Vagina (tissue), 2 donors: Measurements from ENCODE around the gene MTF1. TPM values are rescaled to one million over a fixed set of nuclear protein-coding genes. Genes with fewer than 3 reads are reported as not detected.

ENCODE experiments used
- DNase-seq, 2 donors: peaks; one replicate each; pipeline ENCODE4 v3.0.0-alpha.2; 2017; ENCODE audit errors: extremely low spot score in 2 of 2
- H3K27ac ChIP-seq: fragments of 200-600 bp; sonication (generic); one replicate; pipeline ENCODE4 v1.5.1; 2019
- H3K27me3 ChIP-seq: fragments of 200-600 bp; sonication (generic); one replicate; pipeline ENCODE4 v1.5.1; 2019
- H3K36me3 ChIP-seq, 2 donors: fragments of 200-600 bp; sonication (generic); one replicate each; pipeline ENCODE4 v1.5.1; 2017 to 2019
- H3K4me1 ChIP-seq: fragments of 200-600 bp; sonication (generic); one replicate; pipeline ENCODE4 v1.5.1; 2019
- H3K4me3 ChIP-seq, 2 donors: fragments of 200-600 bp; sonication (generic); 1 replicate in 1 of 2; 2 replicates in 1 of 2; pipeline ENCODE4 v1.5.1; 2016 to 2019
- H3K9me3 ChIP-seq: fragments of 200-600 bp; sonication (generic); one replicate; pipeline ENCODE4 v1.5.1; 2019
- CTCF ChIP-seq, 3 experiments: fragments of 450-650 bp in 2 of 3; fragments of 200-600 bp in 1 of 3; sonication (generic) in 1 of 3; IDR thresholded peaks; one replicate each; pipeline ENCODE4 v1.5.1; 2017 to 2019; ENCODE audit warnings: antibody characterized with exemption in 3 of 3, mild to moderate bottlenecking in 2 of 3, moderate library complexity in 2 of 3
- POLR2A ChIP-seq, 2 donors: fragments of 450-650 bp; IDR thresholded peaks; one replicate each; pipeline ENCODE4 v1.6.1; 2017; ENCODE audit warnings: antibody characterized with exemption in 2 of 2, mild to moderate bottlenecking in 2 of 2, moderate library complexity in 2 of 2
- POLR2AphosphoS5 ChIP-seq, 2 donors: sonication (generic); formaldehyde crosslinking; IDR thresholded peaks; one replicate each; pipeline ENCODE4 v1.9.0; 2017; ENCODE audit warnings: antibody characterized with exemption in 2 of 2, mild to moderate bottlenecking in 2 of 2, low read depth in 1 of 2; ENCODE audit not compliant: insufficient read depth in 1 of 2
- intact Hi-C: fragments of 100-400 bp; cut with DNase I; formaldehyde crosslinking; loops from one replicate; pipeline ENCODE4 v1.15.1; 2023
- total RNA-seq: library from RNA; depleted of rRNA; stranded (reverse); fragments of >200 nt; gene quantifications from one replicate; pipeline ENCODE4 v1.2.3, GENCODE V29; 2016

The MTF1 gene
- total RNA-seq, 1 donor from 2014 or later: 9.3 TPM

GRCh38 chr1:37851262-37851661, 8.1 kb downstream of the MTF1 start:
- Histone ChIP-seq H3K27ac (no peak overlapping the region), H3K4me3 (no peak overlapping the region), H3K36me3 (peaks cover 0 to 5% of the 10 kb centered on the region in 2 donors), H3K27me3 (no peaks in the 10 kb centered on the region), H3K9me3 (no peaks in the 10 kb centered on the region), H3K4me1 (peaks cover 71% of the 10 kb centered on the region)
- TF ChIP-seq POLR2A (IDR thresholded peaks at IDR 0.05) (no peak), POLR2AphosphoS5 (IDR thresholded peaks at IDR 0.05; ENCODE audit: insufficient read depth in 1 of 2, low read depth in 1 of 2) (no peak), CTCF (IDR thresholded peaks at IDR 0.05) (no peak)
- DNase-seq: no peak
- intact Hi-C loops: loop anchor here (10.0 kb wide), 1 partner anchor 46 kb away; the partner anchor contains the start of genes C1orf122 and YRDC

- TF ChIP-seq POLR2AphosphoS5 (IDR thresholded peaks at IDR 0.05; ENCODE audit: insufficient read depth in 1 of 2, low read depth in 1 of 2) (peak in 1 of 2 donors; percentile 26), CTCF (IDR thresholded peaks at IDR 0.05) (no peak)
- DNase-seq: no peak
- Histone ChIP-seq H3K27ac (no peak overlapping the region), H3K4me1 (peaks cover 71% of the 10 kb centered on the region), H3K36me3 (peaks cover 0 to 5% of the 10 kb centered on the region in 2 donors), H3K27me3 (no peaks in the 10 kb centered on the region), H3K9me3 (no peaks in the 10 kb centered on the region), H3K4me3 (no peak overlapping the region)
- intact Hi-C loops: loop anchor here (10.0 kb wide), 1 partner anchor 46 kb away; the partner anchor contains the start of genes C1orf122 and YRDC
Observed at GRCh38 chr1:37850352-37850955, 8.9 kb downstream of the MTF1 start.

DNA sequence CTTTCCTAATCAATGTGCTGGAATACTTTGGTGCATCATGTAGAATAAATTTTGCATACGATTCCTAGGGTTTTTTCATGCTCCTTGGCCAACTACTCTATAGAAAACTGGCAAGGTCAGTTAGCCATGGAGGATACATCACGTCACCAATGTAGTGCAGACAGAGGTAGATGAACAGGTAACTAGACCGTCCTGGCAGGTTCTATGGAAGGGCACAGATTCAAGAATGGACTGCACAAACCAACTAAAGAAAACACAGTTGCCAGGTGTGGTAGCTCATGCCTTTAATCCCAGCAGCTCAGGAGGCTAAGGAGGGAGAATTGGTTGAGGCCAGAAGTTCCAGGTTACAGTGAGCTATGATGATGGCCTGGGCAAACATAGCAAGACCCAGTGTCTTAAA, 9.9 kb downstream of the MTF1 start:
- Histone ChIP-seq H3K36me3 (peaks cover 0 to 2% of the 10 kb centered on the region in 2 donors), H3K9me3 (no peaks in the 10 kb centered on the region), H3K4me3 (no peak overlapping the region), H3K27me3 (no peaks in the 10 kb centered on the region), H3K4me1 (peaks cover 67% of the 10 kb centered on the region), H3K27ac (no peak overlapping the region)
- DNase-seq: no peak
- intact Hi-C loops: no loop called here
- no peak for TF ChIP-seq POLR2AphosphoS5 (IDR thresholded peaks at IDR 0.05; ENCODE audit: insufficient read depth in 1 of 2, low read depth in 1 of 2)
- no peak for TF ChIP-seq POLR2A (IDR thresholded peaks at IDR 0.05)
- TF ChIP-seq CTCF (IDR thresholded peaks at IDR 0.05): no peak

DNA sequence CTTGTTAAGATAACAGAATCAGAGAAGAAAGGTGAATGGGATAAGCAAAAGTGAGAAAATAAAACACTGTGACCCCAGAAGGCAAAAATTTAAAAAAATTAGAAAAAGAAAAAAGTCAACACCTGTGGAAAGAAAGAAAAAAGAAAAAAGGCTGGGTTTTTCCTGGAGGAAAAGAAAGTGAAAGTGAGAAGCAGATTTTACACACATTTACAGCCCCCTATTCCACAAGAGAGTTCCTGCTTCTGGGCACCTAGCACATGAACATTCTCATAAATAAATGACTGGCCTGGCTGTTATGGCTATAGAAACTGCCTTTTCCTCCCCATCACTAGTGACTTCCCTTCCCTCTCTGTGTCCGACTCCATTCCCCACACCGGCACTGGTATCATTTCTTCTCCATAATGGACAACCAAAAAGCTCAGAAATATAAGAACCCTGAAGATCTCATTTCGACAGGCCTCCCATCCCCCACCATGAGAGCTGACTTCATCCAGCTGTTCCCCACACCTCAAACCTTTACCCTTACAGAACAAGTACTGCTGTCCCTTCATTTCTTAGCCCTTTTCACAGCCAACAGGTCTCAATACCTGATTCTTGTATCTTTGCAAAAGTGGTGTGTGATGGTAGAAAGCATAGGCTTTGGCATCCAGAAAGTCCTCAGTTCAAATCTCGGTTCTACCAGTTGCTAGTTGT, 12.6 kb downstream of the MTF1 start:
- Histone ChIP-seq H3K9me3 (no peaks in the 10 kb centered on the region), H3K36me3 (no peaks in the 10 kb centered on the region), H3K27me3 (no peaks in the 10 kb centered on the region), H3K4me3 (no peak overlapping the region), H3K27ac (no peak overlapping the region), H3K4me1 (peaks cover 52% of the 10 kb centered on the region)
- no peak for TF ChIP-seq POLR2AphosphoS5 (IDR thresholded peaks at IDR 0.05; ENCODE audit: insufficient read depth in 1 of 2, low read depth in 1 of 2)
- DNase-seq: no peak
- intact Hi-C loops: no loop called here

GRCh38 chr1:37845786-37846185, 13.6 kb downstream of the MTF1 start:
- no peaks in the 10 kb centered on the region for H3K9me3 ChIP-seq
- peaks cover 51% of the 10 kb centered on the region for H3K4me1 ChIP-seq
- H3K27ac ChIP-seq: no peak overlapping the region
- no peak overlapping the region for H3K4me3 ChIP-seq
- no peaks in the 10 kb centered on the region for H3K36me3 ChIP-seq
- DNase-seq: no peak
- TF ChIP-seq POLR2A (IDR thresholded peaks at IDR 0.05) (no peak), POLR2AphosphoS5 (IDR thresholded peaks at IDR 0.05; ENCODE audit: insufficient read depth in 1 of 2, low read depth in 1 of 2) (no peak), CTCF (IDR thresholded peaks at IDR 0.05) (no peak)
- H3K27me3 ChIP-seq: no peaks in the 10 kb centered on the region
- intact Hi-C loops: no loop called here
